HepG2 (cell line): ENCODE data around the gene ZNF341. TPM values are rescaled to one million over a fixed set of nuclear protein-coding genes. Genes with fewer than 3 reads are reported as not detected.

ENCODE experiments used
- BRF2 ChIP-seq: sonication (generic); formaldehyde crosslinking; IDR thresholded peaks from 2 replicates; pipeline ENCODE4 v1.8.1; 2022; ENCODE audit warnings: mild to moderate bottlenecking, missing genetic modification reagents
- CEBPB ChIP-seq: IDR thresholded peaks from 2 replicates; pipeline ENCODE4 v1.6.1; 2011; ENCODE audit warnings: low read depth, low read length, improper control_type of control experiment, borderline replicate concordance
- FOXP1 ChIP-seq, 2 experiments: fragments of 450-650 bp in 1 of 2; IDR thresholded peaks; 2 replicates each; pipeline ENCODE4 v1.6.1; 2017 to 2018; ENCODE audit warnings: antibody characterized with exemption in 1 of 2
- KLF16 ChIP-seq, 2 experiments: sonication (generic) in 1 of 2; formaldehyde crosslinking in 1 of 2; IDR thresholded peaks; 2 replicates each; pipeline versions ENCODE4 v1.6.1 to v1.8.0; 2016 to 2023; ENCODE audit warnings: missing genetic modification reagents in 2 of 2, missing compliant biosample characterization in 1 of 2
- PBX2 ChIP-seq: IDR thresholded peaks from 2 replicates; pipeline ENCODE4 v1.6.1; 2016; ENCODE audit warnings: control low read depth
- RXRA ChIP-seq: sonication (generic); formaldehyde crosslinking; IDR thresholded peaks from 2 replicates; pipeline ENCODE4 v1.5.1; 2020; ENCODE audit warnings: missing genetic modification reagents
- SMAD1 ChIP-seq: sonication (generic); formaldehyde crosslinking; IDR thresholded peaks from 2 replicates; pipeline ENCODE4 v1.4.0; 2020; ENCODE audit warnings: missing genetic modification reagents, low read depth, mild to moderate bottlenecking, borderline replicate concordance
- SMARCC2 ChIP-seq: fragments of 450-650 bp; IDR thresholded peaks from 2 replicates; pipeline ENCODE4 v1.6.1; 2017; ENCODE audit warnings: antibody characterized with exemption, mild to moderate bottlenecking
- ZNF224 ChIP-seq: sonication (generic); formaldehyde crosslinking; IDR thresholded peaks from 2 replicates; pipeline ENCODE4 v1.5.0; 2020; ENCODE audit warnings: mild to moderate bottlenecking, missing genetic modification reagents
- ZNF512 ChIP-seq: sonication (generic); formaldehyde crosslinking; IDR thresholded peaks from 2 replicates; pipeline ENCODE4 v1.4.0; 2020; ENCODE audit warnings: mild to moderate bottlenecking, missing genetic modification reagents
- ZNF557 ChIP-seq: sonication (generic); formaldehyde crosslinking; IDR thresholded peaks from 2 replicates; pipeline ENCODE4 v1.4.0; 2020; ENCODE audit warnings: missing genetic modification reagents
- ZNF609 ChIP-seq: sonication (generic); formaldehyde crosslinking; IDR thresholded peaks from 2 replicates; pipeline ENCODE4 v1.4.0; 2020; ENCODE audit warnings: mild to moderate bottlenecking, missing genetic modification reagents, borderline replicate concordance
- ZNF713 ChIP-seq: sonication (generic); formaldehyde crosslinking; IDR thresholded peaks from 2 replicates; pipeline ENCODE4 v1.4.0; 2020; ENCODE audit warnings: mild to moderate bottlenecking, missing genetic modification reagents
- polyA plus RNA-seq, 8 experiments: library from polyadenylated mRNA; depleted of rRNA in 3 of 8; stranded (reverse) in 7 of 8; unstranded in 1 of 8; fragments of >200 nt; fragmentation: Illumina TruSeq in 4 of 8; extraction: Trizol in 4 of 8; gene quantifications; 2 replicates each; pipeline versions ENCODE4 v1.2.1 to v1.2.3, GENCODE V29; 2011 to 2016; ENCODE audit warnings: low read depth in 4 of 8, missing spikeins in 1 of 8, mixed read lengths in 1 of 8; ENCODE audit not compliant: insufficient read depth in 1 of 8
- total RNA-seq, 5 experiments: library from RNA; depleted of rRNA; stranded (reverse); fragments of >200 nt; fragmentation: Illumina TruSeq; extraction: Trizol; gene quantifications; 2 replicates each; pipeline ENCODE4 v1.2.3, GENCODE V29; 2016; ENCODE audit warnings: low read depth in 1 of 5
- TF ChIP-seq, protein P1 (sequence below): sonication (generic); formaldehyde crosslinking; IDR thresholded peaks from 2 replicates; pipeline ENCODE4 v1.5.0; 2020; ENCODE audit warnings: missing genetic modification reagents

The ZNF341 gene
- total and polyA plus RNA-seq, 2 of the 13 experiments (the other 11 are each of a cell fraction or from before 2014, with no cell fraction given): 1.1 to 2.2 TPM

DNA sequence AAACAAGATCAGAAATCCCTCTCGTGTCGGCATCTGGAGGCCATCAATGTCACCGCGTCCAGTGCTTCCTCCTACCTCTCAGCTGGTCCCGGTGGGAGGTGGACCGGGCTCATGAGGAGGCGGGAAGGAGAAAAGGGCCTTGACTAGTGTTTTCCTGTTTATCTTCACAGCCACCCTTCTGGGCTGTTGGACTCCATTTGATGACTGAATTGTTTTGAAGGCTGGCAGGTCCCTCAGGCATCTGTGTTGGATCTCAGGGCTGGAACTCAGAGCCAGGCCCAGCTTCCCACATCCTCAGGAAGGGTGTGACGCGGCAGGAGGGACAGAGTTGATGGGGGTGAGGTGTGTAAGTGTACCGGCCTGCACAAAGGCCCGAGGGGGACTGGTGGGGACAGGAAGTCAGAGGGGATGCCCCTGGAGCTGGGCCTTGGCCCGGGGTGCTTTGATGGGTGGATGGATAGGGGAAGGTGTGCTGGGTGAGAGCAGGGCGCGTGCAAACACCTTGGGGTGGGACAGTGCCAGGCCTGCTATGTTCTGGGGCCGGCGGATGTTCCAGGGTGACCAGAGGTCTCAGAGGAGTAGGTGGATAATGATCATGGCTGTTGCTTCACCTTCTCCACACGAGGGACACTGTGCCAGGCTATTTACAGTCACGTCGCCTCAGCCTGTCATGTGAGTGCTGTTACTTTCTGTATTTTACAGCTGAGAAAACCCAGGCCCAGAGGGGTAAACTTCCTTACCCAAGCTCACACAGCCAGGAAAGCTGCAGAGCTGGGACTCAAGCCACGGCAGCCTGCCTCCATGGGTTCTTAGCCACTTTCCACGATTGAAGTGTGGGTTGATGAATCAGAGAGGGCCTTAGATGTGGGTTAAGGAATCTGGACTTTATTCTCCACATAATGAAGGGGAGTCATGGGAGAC, 61.5 kb downstream of the ZNF341 start (continued):
- TF ChIP-seq ZNF224 (0 out of 2 replicates have a peak, but pooled peaks have one; percentile 62), KLF16 (CRISPR knock-in tag; IDR thresholded peaks at IDR 0.05) (0 out of 4 replicates have a peak, but pooled peaks of 1 of the 2 experiments have one; percentile 27), ZNF609 (CRISPR knock-in tag) (peak; percentile 57; the same call in 1 of the 2 replicates), BRF2 (CRISPR knock-in tag) (no peak), ZNF512 (CRISPR knock-in tag) (no peak), SMAD1 (no peak), RXRA (CRISPR knock-in tag) (no peak; the same call in 1 of the 2 replicates), CEBPB (peak; percentile 58; the same call in 1 of the 2 replicates), SMARCC2 (no peak), PBX2 (0 out of 2 replicates have a peak, but pooled peaks have one; percentile 34), ZNF557 (no peak), FOXP1 (IDR thresholded peaks at IDR 0.05) (no peak), FOXP1 (CRISPR knock-in tag; IDR thresholded peaks at IDR 0.05) (no peak), ZNF713 (CRISPR knock-in tag) (no peak)
- TF ChIP-seq, protein P1, sequence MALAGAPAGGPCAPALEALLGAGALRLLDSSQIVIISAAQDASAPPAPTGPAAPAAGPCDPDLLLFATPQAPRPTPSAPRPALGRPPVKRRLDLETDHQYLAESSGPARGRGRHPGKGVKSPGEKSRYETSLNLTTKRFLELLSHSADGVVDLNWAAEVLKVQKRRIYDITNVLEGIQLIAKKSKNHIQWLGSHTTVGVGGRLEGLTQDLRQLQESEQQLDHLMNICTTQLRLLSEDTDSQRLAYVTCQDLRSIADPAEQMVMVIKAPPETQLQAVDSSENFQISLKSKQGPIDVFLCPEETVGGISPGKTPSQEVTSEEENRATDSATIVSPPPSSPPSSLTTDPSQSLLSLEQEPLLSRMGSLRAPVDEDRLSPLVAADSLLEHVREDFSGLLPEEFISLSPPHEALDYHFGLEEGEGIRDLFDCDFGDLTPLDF (CRISPR knock-in tag): 0 out of 2 replicates have a peak, but pooled peaks have one; percentile 20
